Endothelial cell of umbilical vein (primary cell): ENCODE data around the gene RPS19BP1. TPM values are rescaled to one million over a fixed set of nuclear protein-coding genes. Genes with fewer than 3 reads are reported as not detected.
A peak's percentile ranks its signal among the peaks of the same experiment; 100 is the strongest.

Source experiments
- BruUV-seq: library from RNA; stranded (reverse); fragments of 400-500 nt; replicated peaks from 2 replicates; lab custom pipeline; 2021; lab: Mats Ljungman, UMichigan
- CTCF ChIA-PET: fragments of 300-600, 350-600 bp; sonication (Branson Sonifier 250); formaldehyde crosslinking; loops from one replicate; lab custom pipeline; 2021; ENCODE audit warnings: antibody characterized with exemption, inconsistent platforms; lab: Charles Lee
- POLR2A ChIA-PET: fragments of 300-600, 350-600 bp; sonication (Branson Sonifier 250); formaldehyde crosslinking; loops from one replicate; lab custom pipeline; 2021; ENCODE audit warnings: antibody characterized with exemption, inconsistent platforms; lab: Charles Lee
- DNase-seq: peaks from one replicate; pipeline ENCODE4 v3.0.0-alpha.2; 2011; ENCODE audit warnings: low read depth, low spot score
- FAIRE-seq: peaks from 2 replicates; lab custom pipeline; 2011; peaks lifted over from hg19 to GRCh38; lab: Jason Lieb, UNC
- H2AFZ ChIP-seq: 2 replicates; pipeline ENCODE4 v1.6.0; 2012; ENCODE audit warnings: low read depth, low read length, control low read depth, inconsistent platforms
- H3K27ac ChIP-seq: 2 replicates; pipeline ENCODE4 v1.5.1; 2011; ENCODE audit warnings: low read depth, mild to moderate bottlenecking, control low read depth, low read length, moderate library complexity; ENCODE audit not compliant: insufficient read depth
- H3K27me3 ChIP-seq, 2 experiments: 2 replicates each; pipeline versions ENCODE4 v1.6.0 to v1.6.1; 2011; ENCODE audit warnings: low read length in 2 of 2, mixed read lengths in 1 of 2; ENCODE audit not compliant: control insufficient read depth in 2 of 2, insufficient read depth in 2 of 2
- H3K36me3 ChIP-seq, 2 experiments: 2 replicates in 1 of 2; 3 replicates in 1 of 2; pipeline ENCODE4 v1.5.1; 2011; ENCODE audit warnings: low read length in 2 of 2, mild to moderate bottlenecking in 1 of 2, moderate library complexity in 1 of 2; ENCODE audit not compliant: control insufficient read depth in 2 of 2, insufficient read depth in 2 of 2; ENCODE audit errors: extremely low read depth in 1 of 2
- H3K4me1 ChIP-seq: 3 replicates; pipeline ENCODE4 v1.5.1; 2011; ENCODE audit warnings: mild to moderate bottlenecking, low read length; ENCODE audit not compliant: control insufficient read depth, insufficient read depth; ENCODE audit errors: extremely low read depth
- H3K4me2 ChIP-seq: 2 replicates; pipeline ENCODE4 v1.6.1; 2011; ENCODE audit warnings: low read length, control low read depth, mixed read lengths; ENCODE audit not compliant: insufficient read depth
- H3K4me3 ChIP-seq, 3 experiments: fragments of 200-600 bp in 1 of 3; sonication (generic), shearing (Covaris generic) in 1 of 3; replicated peaks in 1 of 3; 2 replicates each; pipeline ENCODE4 v1.5.1; 2011 to 2016; ENCODE audit warnings: control low read depth in 3 of 3, low read length in 3 of 3, mild to moderate bottlenecking in 2 of 3, inconsistent platforms in 1 of 3, low read depth in 1 of 3, moderate library complexity in 1 of 3; ENCODE audit not compliant: insufficient read depth in 1 of 3
- H3K79me2 ChIP-seq: 2 replicates; pipeline ENCODE4 v1.6.0; 2012; ENCODE audit warnings: low read length, inconsistent platforms; ENCODE audit not compliant: control insufficient read depth, insufficient read depth
- H3K9ac ChIP-seq: replicated peaks from 2 replicates; pipeline ENCODE3; 2011; ENCODE audit warnings: low read length, control low read depth; ENCODE audit not compliant: insufficient read depth; ENCODE audit errors: extremely low read depth
- H3K9me1 ChIP-seq: replicated peaks from 3 replicates; pipeline ENCODE4 v1.6.0; 2011; ENCODE audit warnings: mild to moderate bottlenecking, low read length; ENCODE audit not compliant: control insufficient read depth, insufficient read depth; ENCODE audit errors: extremely low read depth
- H3K9me3 ChIP-seq: replicated peaks from 2 replicates; pipeline ENCODE4 v1.5.1; 2012; ENCODE audit warnings: low read length, inconsistent platforms; ENCODE audit not compliant: control insufficient read depth, insufficient read depth
- H4K20me1 ChIP-seq: replicated peaks from 2 replicates; pipeline ENCODE3; 2011; ENCODE audit warnings: mild to moderate bottlenecking, low read length; ENCODE audit not compliant: control insufficient read depth, insufficient read depth; ENCODE audit errors: extremely low read depth
- CTCF ChIP-seq, 2 donors: IDR thresholded peaks; 1 replicate in 1 of 2; 2 replicates in 1 of 2; pipeline ENCODE4 v1.5.1; 2011; ENCODE audit warnings: low read length in 2 of 2, mild to moderate bottlenecking in 2 of 2, moderate library complexity in 2 of 2, control low read depth in 1 of 2, inconsistent platforms in 1 of 2, low read depth in 1 of 2; ENCODE audit not compliant: insufficient read depth in 1 of 2; ENCODE audit errors: extremely low read depth in 1 of 2
- EZH2 ChIP-seq: IDR thresholded peaks from 2 replicates; pipeline ENCODE4 v1.6.1; 2012; ENCODE audit warnings: borderline replicate concordance, low read depth, mild to moderate bottlenecking, moderate library complexity, low read length, inconsistent platforms; ENCODE audit not compliant: severe bottlenecking
- FOS ChIP-seq: IDR thresholded peaks from 2 replicates; pipeline ENCODE4 v1.6.1; 2011; ENCODE audit warnings: mild to moderate bottlenecking, low read length, moderate library complexity, borderline replicate concordance; ENCODE audit not compliant: insufficient read depth
- GATA2 ChIP-seq: IDR thresholded peaks from 2 replicates; pipeline ENCODE4 v1.7.0; 2011; ENCODE audit warnings: low read depth, mild to moderate bottlenecking, moderate library complexity, mixed read lengths, low read length; ENCODE audit not compliant: insufficient read length, insufficient read depth
- JUN ChIP-seq: IDR thresholded peaks from 2 replicates; pipeline ENCODE4 v1.6.1; 2011; ENCODE audit warnings: borderline replicate concordance, low read depth; ENCODE audit not compliant: insufficient read length, insufficient read depth
- MAX ChIP-seq: IDR thresholded peaks from 2 replicates; pipeline ENCODE4 v1.6.1; 2011; ENCODE audit not compliant: insufficient read depth, insufficient read length
- MYC ChIP-seq: IDR thresholded peaks from one replicate; pipeline ENCODE4 v1.6.1; 2011; ENCODE audit warnings: mild to moderate bottlenecking, low read depth, low read length
- POLR2A ChIP-seq: IDR thresholded peaks from 2 replicates; pipeline ENCODE4 v1.6.1; 2012; ENCODE audit warnings: low read depth, mild to moderate bottlenecking, control low read depth, low read length
- POLR2AphosphoS5 ChIP-seq: IDR thresholded peaks from 2 replicates; pipeline ENCODE4 v1.6.1; 2012; ENCODE audit warnings: low read depth, mild to moderate bottlenecking, control low read depth, low read length, moderate library complexity; ENCODE audit not compliant: insufficient read depth
- dilution Hi-C: fragments of 300-500 bp; cut with MboI; formaldehyde crosslinking; loops from one replicate; pipeline ENCODE4 v1.15.0; 2019; ENCODE audit warnings: low sequenced_read_pairs; ENCODE audit not compliant: extremely low pct_ligation_motif_present
- intact Hi-C: fragments of 100-400 bp; cut with micrococcal nuclease; formaldehyde crosslinking; loops from one replicate; pipeline ENCODE4 v1.10.0; 2022
- polyA plus RNA-seq, 4 experiments: library from polyadenylated mRNA; depleted of rRNA in 3 of 4; stranded (reverse) in 3 of 4; unstranded in 1 of 4; fragments of >200 nt; gene quantifications; 2 replicates each; pipeline versions ENCODE4 v1.2.1 to v1.2.3, GENCODE V29; 2011 to 2012; ENCODE audit warnings: missing spikeins in 1 of 4
- total RNA-seq: library from RNA; stranded (reverse); gene quantifications from 2 replicates; pipeline ENCODE4 v1.2.3, GENCODE V29; 2021

The RPS19BP1 gene
- total and polyA plus RNA-seq, 2 donors (not counting 3 experiments of a cell fraction or from before 2014, with no cell fraction given) = 66.6 to 84.3 TPM

DNA sequence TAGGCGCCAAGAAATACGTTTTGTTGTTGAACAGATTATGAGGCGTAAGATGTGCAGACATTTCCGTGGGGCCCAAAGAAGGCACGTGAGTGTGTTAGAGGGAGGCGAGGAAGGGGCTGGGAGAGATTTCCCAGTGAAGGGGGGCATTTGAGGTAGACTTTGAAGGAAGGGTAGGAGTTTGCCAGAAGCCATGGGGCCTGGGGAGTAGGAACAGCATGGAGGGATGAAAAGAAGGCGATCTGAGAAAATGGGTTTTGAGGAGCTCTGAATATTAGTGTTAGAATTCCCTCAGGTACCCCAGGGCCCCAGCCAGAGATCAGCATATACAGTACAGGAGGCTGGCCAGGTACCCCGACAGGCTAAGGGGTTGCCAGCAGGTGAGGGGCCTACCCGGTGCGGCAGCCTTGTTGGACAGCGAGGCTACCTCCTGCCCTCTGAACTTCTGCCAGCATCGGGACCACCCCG, 30.9 kb downstream of the RPS19BP1 start:
- Histone ChIP-seq H2AFZ (peak overlapping the region; percentile 80), H3K36me3 (peaks cover 6 to 13% of the 10 kb centered on the region in 2 experiments), H4K20me1 (no peaks in the 10 kb centered on the region), H3K9me3 (no peaks in the 10 kb centered on the region), H3K27me3 (peaks cover 0 to 3% of the 10 kb centered on the region in 2 experiments), H3K4me3 (peak overlapping the region in 2 of 3 experiments; percentile 51 to 76), H3K4me1 (peaks cover 12% of the 10 kb centered on the region), H3K9me1 (no peaks in the 10 kb centered on the region), H3K9ac (no peak overlapping the region), H3K79me2 (peaks cover 32% of the 10 kb centered on the region), H3K27ac (no peak overlapping the region), H3K4me2 (peak overlapping the region; percentile 51)
- CTCF ChIA-PET = interaction anchor here (0.9 to 4.4 kb wide), 10 partner anchors 9 to 102 kb away, joined by 3 to 38 read pairs (median 8); partner anchors contain the start of genes ATF4 and TAB1
- FAIRE-seq (no peak), DNase-seq (no peak)
- BruUV-seq = no TSS peak
- intact Hi-C loops (loop anchor here (1.0 to 5.0 kb wide), 3 partner anchors 19 to 64 kb away; partner anchors contain the start of gene ATF4), dilution Hi-C loops (no loop called here)
- no peak for TF ChIP-seq GATA2
- TF ChIP-seq MAX = no peak
- no peak for TF ChIP-seq POLR2A
- TF ChIP-seq POLR2AphosphoS5 = no peak
- no peak for TF ChIP-seq CTCF (IDR thresholded peaks at IDR 0.05; ENCODE audit: extremely low read depth in 1 of 2, insufficient read depth in 1 of 2, low read depth in 1 of 2, low read length in 2 of 2)
- TF ChIP-seq EZH2 = no peak
- TF ChIP-seq JUN = no peak
- no peak for TF ChIP-seq FOS
- TF ChIP-seq MYC = no peak
- POLR2A ChIA-PET = interaction anchor here (0.7 to 1.6 kb wide), 5 partner anchors 15 to 183 kb away, joined by 3 to 12 read pairs (median 5); partner anchors contain the start of gene ATF4
